ENCODE results near the gene UBTD2. TPM values are rescaled to one million over a fixed set of nuclear protein-coding genes. Genes with fewer than 3 reads are reported as not detected.

The UBTD2 gene
- total RNA-seq, 2 donors from 2014 or later, result 16.1 to 17.8 TPM

- H3K4me3 ChIP-seq, result no peak within 1 kb of the TSS
- no peaks in the 10 kb centered on the region for H3K27me3 ChIP-seq (replicated peaks; ENCODE audit: insufficient read depth)
- ATAC-seq (ENCODE audit: insufficient number of reproducible peaks, low FRiP score, low read depth), result no peak
- H3K9me3 ChIP-seq, result no peaks in the 10 kb centered on the region
- no peak within 1 kb of the TSS for H3K27ac ChIP-seq
- TF ChIP-seq CTCF (IDR thresholded peaks at IDR 0.05), result no peak
- no peaks in the 10 kb centered on the region for H3K4me1 ChIP-seq (ENCODE audit: control insufficient read depth in 1 of 2, low read depth in 2 of 2)
- no peak for DNase-seq (ENCODE audit: low spot score)
- no peaks in the 10 kb centered on the region for H3K36me3 ChIP-seq
These were observed 89.7 kb downstream of the UBTD2 start, which contains the start of gene EFCAB9 for GRCh38 chr5:172193872-172194271. Gene EFCAB9 (plus strand): TSS chr5:172194172. CDS start chr5:172194173, 1 bp downstream.

- DNase-seq (ENCODE audit: low spot score), result no peak
- ATAC-seq (ENCODE audit: insufficient number of reproducible peaks, low FRiP score, low read depth), result no peak
These were observed 93.8 kb downstream of the UBTD2 start for GRCh38 chr5:172189693-172190296.

GRCh38 chr5:172188893-172189692 is 94.5 kb downstream of the UBTD2 start:
- Histone ChIP-seq H3K27me3 (replicated peaks; ENCODE audit: insufficient read depth) (no peaks in the 10 kb centered on the region), H3K27ac (peak overlapping the region in 1 of 2 donors; percentile 88), H3K36me3 (no peaks in the 10 kb centered on the region), H3K4me3 (peak overlapping the region; percentile 99), H3K4me1 (ENCODE audit: control insufficient read depth in 1 of 2, low read depth in 2 of 2) (peaks cover 0 to 13% of the 10 kb centered on the region in 2 donors), H3K9me3 (no peaks in the 10 kb centered on the region)
- no peak for DNase-seq (ENCODE audit: low spot score)
- no peak for TF ChIP-seq CTCF (IDR thresholded peaks at IDR 0.05)
- no peak for ATAC-seq (ENCODE audit: insufficient number of reproducible peaks, low FRiP score, low read depth)

More at GRCh38 chr5:172189693-172190296, 93.8 kb downstream of the UBTD2 start:
- Histone ChIP-seq H3K4me3 (no peak overlapping the region), H3K9me3 (no peaks in the 10 kb centered on the region), H3K36me3 (no peaks in the 10 kb centered on the region), H3K27ac (no peak overlapping the region), H3K4me1 (ENCODE audit: control insufficient read depth in 1 of 2, low read depth in 2 of 2) (peaks cover 0 to 13% of the 10 kb centered on the region in 2 donors), H3K27me3 (replicated peaks; ENCODE audit: insufficient read depth) (no peaks in the 10 kb centered on the region)
- TF ChIP-seq CTCF (IDR thresholded peaks at IDR 0.05), result no peak

- Histone ChIP-seq H3K4me1 (ENCODE audit: control insufficient read depth in 1 of 2, low read depth in 2 of 2) (peaks cover 3 to 13% of the 10 kb centered on the region in 2 donors), H3K27ac (peak within 1 kb of the TSS; percentile 85 to 88), H3K9me3 (no peaks in the 10 kb centered on the region), H3K36me3 (no peaks in the 10 kb centered on the region), H3K4me3 (peak within 1 kb of the TSS; percentile 99), H3K27me3 (replicated peaks; ENCODE audit: insufficient read depth) (no peaks in the 10 kb centered on the region)
- ATAC-seq (ENCODE audit: insufficient number of reproducible peaks, low FRiP score, low read depth) (peak; percentile 67), DNase-seq (ENCODE audit: low spot score) (peak; percentile 58)
- peak; percentile 70 for TF ChIP-seq CTCF (IDR thresholded peaks at IDR 0.05)
These were observed 95.3 kb downstream of the UBTD2 start, which contains the start of gene STK10 for GRCh38 chr5:172188033-172188892. Gene STK10 (minus strand): TSS chr5:172188224. CDS start chr5:172188042, 182 bp downstream.

Measured in thoracic aorta (tissue), 2 donors.